Middle frontal gyrus (tissue), 1 donor: Measurements from ENCODE around the gene ADGRG1.
A peak's percentile ranks its signal among the peaks of the same experiment; 100 is the strongest.

Experiments used
- DNase-seq: peaks from one replicate; pipeline ENCODE4 v3.0.0-alpha.2; 2015; ENCODE audit warnings: low spot score; ENCODE audit errors: extremely low spot score

The ADGRG1 gene

DNA sequence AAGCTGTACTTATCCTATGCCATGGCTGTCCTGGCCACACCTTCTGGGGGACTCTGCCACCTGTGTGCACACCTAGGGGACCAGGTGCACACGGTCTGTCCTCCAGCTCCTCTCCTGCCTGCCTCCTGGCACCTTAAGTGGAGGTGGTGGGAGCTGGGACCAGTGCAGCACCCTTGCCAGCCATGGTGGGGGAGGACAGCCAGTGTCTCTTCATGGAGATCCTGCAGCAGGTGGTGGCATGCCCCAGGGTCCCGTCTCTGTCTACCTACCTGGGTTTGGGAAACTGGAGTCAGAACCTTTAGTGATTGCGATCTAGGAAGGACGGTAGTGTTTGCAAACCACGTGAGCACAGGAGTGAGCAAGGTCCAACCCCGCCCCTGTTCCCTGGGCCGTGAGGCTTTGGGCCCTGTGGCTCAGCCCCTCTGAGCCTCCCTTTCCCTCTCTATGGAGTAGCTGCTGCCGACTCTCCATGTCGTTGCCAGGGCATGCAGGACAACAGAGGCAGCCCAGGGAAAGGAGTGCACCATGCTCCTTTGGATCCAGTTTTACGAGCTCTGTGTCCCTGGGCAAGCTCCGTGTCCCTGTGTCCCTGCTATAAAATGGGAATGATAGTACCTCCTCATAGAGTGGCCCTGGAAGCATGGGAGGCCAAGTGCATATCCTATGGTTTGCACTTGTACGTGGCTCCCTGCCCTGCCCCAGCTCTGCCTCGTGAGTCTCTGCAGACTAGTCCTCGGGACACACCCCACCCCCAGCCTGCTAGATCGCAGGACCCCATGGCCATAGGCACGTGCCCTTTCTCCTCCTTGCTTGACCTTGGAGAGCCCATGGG, 7.1 kb downstream of the ADGRG1 start:
- no peak for DNase-seq

DNA sequence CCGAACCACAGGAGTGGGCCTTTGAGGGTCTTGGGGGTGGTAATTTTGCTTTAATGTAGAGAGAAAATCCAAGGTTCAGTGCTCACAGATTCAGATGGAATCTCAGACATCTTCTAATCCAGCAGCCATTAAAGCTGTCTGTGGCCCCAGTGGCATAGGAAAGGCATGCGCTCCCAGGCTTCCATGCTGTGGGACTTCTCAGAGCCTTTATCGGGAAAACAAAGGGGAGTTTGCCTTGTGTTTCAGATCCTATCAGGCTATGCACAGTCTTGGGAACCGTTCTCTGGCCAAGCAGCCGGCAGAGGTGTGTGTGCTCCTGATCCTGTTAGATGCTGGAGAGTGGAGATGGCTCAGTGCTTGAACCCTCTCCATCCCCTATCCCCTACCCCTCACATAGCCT, 7.8 kb downstream of the ADGRG1 start:
- no peak for DNase-seq

DNA sequence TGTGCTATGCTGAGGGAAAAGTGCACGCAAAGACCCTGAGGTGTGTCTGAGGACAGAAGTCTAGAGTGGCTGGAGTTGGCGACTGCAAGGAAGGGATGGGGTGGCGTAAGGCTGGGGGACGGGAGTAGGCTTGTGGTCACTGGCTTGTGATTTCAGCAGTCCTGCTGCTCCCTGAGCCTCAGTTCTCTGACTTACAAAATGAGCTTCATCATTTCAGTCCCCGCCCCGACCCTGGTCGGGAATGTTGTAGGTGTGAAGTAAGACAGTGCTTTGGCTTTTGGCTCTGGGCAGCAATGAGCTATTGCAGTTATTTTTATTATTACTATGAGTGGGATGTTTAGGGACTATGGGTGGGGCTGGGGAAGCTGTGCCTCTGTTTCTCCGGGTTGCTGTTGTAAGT, 8.6 kb downstream of the ADGRG1 start:
- DNase-seq: no peak

DNA sequence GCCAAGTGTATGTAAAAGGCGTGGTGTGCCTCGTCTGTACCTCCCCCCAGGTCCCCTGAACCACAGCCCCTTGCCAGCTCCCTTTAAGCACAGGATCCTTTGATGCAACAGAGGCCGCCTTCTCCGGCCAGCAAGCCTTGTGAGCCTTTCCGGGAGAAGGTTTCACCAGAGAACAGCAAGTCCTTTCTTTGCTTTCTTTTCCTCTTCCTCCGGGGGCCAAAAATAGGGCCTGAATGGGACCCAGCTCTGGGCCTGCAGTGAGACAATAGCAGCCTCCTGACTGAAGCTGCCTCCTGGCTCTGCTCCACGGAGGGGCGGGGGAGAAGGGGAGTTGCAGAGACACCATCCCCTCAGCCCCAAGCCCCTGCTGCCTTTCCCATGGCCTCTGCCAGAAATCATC, 9.0 kb downstream of the ADGRG1 start:
- peak; percentile 51 for DNase-seq

DNA sequence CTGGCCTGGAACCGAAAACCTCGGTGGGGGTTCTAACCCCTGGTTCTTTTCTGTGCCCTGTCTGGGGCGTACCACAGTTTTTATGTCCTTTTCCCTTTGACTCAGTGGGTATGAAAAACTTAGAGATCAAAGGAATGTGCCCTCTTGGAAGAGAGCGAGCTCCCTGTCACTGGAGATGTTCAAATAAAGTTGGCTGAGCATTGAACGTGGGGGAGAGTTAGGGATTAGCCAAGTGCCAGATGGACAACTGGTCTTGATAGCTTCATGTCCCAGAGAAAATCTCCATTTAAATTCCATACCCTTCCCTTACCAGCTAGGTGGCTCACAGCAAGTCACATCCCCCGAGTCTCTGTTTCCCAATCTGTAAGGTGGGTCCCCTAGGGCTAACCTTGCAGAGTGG, 9.5 kb downstream of the ADGRG1 start:
- no peak for DNase-seq

DNA sequence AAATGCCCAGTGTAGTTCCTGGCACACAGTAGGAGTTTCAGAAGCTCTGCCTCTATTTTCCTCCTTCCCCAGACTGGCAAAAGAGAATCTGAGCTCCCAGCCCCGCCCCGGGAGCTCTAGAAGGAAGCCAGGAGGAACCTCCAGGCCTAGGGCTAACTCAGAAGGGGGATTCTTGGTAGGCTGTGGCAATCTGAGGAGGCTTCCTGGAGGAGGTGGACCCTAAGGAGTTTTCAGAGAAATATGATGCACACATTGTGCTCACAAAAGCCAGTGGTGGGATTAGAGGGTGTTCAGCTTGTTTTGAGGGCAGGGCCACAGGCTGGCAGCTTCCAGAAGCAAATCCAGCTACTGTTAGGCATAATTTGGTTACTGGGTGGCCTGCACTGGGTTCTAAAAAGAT, 10.0 kb downstream of the ADGRG1 start:
- DNase-seq: no peak

DNA sequence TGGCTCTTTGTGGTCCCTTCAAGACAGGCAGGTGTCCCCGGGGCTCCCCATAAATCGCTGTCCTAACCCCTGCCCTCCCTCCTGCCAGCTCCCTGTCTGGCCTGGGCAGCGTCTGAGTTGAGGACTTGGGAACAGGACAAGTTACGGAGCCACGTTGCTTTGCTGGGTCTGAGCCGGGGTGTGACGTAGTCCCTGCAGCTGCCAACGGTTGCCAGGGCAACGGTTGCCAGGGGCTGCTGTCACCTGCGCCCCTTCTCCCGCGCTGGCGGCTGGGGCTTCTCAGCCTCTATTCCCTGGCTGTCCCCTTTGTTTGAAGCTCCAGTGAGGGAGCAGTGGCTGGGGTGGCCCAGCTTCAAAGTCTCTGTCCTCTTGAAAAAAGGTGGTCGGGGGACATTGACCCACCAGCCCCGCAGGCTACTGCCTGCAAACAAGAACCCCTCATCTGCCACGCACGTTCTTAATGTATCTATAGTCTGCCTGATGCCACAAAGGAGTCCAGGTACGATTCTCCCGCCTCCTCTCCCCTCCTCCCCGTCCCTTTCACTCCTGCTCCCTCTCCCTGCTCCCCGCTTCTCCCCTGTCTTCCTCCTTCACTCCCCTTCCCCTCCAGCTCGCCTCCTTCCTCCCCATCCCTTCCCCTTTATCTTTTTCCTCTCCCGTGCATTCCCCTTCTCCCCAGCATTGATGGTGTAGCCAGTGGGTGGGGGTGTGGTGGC, 10.9 kb downstream of the ADGRG1 start:
- DNase-seq: peak; percentile 71

DNA sequence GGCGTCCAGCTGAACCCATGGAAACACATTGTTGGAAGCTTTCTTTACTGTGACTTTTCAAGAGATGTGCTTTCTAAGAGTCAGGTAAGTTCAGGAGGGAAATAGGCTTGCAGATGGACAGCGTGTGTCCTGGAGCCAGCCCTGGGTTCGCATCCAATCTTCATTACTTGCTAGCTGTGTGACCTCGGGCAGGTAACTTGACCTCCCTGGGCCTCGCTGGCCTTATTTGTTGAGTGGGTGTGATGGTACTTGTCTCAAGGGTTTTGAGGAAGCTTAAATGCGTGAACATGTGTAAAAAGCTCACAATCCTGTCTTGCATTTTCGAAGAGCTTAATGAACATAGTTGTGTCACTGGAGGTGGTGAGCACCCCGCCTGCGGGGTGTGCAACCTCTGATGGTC, 11.8 kb downstream of the ADGRG1 start:
- no peak for DNase-seq

DNA sequence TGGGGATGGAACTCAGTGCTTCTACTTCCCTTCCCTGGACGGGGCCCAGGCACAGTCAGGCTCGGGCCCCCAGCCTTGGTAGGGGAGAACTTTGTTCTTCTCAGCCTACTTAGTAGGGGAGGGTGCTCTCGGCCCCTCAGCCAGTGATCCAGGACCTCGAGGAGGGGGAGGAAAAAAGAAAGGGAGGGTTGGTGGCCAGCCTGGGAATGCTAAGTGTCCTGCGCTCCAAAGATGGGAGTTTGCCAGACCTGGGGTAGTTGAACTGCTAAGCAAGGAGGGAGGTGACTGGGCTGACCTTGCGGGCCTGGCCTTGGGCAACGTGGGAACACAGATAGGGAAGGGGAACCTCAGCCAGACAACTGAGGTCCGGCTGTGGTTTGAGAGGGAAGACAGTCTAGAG, 12.2 kb downstream of the ADGRG1 start:
- no peak for DNase-seq

DNA sequence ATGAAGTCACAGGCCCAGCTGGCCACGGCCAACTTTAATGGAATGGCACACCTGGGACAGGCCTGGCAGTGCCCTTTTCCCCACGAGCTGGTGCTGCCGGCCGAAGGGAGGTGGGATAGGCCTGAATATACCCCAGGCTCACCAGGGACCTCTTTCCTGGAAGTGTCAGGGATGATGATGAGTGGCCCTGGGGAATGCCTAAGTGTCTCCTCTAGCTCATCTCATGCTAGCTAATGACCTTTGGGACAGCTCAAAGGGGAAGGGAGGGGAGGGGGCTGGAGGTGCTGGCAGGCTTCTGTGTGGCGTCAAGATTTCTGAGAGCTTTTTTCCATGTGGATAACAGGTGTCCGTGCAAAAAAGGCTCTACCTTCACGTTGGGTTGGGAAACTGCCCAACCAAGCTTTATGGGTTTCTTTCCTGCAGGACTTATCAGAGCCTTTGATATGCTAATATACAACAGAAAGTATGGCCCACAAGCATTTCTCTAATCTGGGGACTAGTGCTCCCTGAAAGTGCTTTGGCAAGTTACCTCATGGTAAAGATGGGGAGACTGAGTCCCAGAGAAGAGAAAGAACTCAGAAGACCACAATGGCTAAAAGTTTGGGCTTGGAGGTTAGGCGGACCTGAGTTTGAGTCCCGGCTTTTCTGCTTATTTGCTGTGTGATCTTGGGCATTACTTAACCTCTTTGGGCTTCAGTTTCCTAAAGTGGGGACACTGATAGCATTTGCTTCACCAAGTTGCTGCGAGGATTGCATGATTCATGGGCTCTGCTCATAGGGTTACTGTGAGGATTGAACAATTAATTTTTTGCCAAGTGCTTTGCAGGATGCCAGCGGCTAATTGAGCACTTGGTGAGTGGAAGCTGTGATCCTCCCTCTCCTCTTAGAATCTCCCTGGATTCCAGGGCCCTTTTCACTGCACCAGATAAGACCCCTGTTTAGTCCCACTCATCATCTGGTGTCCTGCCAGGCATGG, 14.0 kb downstream of the ADGRG1 start:
- no peak for DNase-seq

DNA sequence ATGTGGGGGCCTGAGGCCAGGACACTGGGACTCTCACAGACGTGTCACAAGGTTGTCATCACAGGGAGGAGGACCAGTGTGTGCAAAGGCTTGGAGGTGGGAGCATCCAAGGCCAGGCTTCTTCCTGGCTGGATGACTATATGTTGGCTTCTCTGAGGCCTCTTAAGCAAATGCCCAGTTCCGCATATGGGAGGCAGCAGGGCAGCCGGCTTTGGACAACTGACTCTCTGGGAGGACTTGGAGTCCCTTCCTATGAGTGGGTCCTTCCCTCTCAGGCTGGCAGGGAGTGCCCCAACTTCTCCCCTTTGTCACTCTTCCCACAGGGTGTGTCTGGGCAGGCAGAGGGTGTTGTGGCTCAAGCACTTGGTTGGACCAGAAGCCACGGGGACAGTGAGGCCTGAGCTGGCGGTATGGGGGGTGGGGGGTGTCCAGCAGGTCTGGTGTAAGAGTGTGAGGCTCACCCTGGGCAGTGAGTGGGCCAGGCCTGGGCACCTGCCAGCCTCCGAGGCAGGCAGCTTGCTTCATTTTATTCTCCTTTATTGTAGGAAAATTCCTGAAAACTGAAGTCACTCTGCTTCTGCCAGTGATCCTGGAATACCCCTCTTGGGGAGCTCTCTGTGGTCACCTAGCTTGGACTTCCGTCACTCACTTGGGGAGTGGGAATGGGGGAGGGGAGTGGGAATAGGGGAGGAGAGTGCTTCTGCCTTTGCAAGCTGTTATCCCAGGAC, 14.9 kb downstream of the ADGRG1 start:
- DNase-seq: no peak

DNA sequence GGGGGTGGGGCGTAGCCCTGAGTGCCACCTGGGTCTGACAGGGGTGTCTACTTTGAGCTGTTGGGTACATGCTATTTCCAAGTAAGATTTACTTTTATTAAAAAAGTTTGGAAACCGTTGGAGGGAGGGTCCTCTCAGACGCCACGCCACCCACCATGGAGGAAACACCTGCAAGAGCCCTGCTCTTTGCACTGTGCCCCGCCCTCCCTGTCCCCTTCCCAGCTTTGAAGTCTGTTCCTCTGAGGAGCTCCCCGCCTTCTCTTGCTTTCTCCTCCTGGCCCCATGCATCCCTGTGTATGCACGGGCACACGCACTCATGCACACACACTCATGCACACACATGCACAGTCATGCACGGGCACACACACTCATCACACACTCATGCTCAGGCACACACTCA, 15.5 kb downstream of the ADGRG1 start:
- DNase-seq: no peak

DNA sequence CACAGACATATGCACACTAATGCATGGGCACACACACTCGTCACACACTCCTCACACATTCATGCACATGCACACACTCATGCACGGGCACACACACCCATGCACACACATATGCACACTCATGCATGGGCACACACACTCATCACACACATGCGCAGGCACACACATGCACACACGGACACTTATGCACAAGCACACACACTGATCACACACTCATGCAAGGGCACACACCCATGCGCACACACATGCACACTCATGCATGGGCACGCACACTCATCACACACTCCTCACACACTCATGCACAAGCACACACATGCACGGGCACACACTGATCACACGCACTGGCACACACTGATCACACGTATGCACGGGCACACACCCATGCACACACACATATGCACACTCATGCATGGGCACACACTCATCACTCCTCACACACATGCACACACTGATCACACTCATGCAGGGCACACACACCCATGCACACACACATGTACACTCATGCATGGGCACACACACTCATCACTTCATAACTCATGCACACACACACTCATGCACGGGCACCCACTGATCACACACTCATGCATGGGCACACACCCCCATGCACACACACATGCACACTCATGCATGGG, 16.1 kb downstream of the ADGRG1 start:
- DNase-seq: no peak

DNA sequence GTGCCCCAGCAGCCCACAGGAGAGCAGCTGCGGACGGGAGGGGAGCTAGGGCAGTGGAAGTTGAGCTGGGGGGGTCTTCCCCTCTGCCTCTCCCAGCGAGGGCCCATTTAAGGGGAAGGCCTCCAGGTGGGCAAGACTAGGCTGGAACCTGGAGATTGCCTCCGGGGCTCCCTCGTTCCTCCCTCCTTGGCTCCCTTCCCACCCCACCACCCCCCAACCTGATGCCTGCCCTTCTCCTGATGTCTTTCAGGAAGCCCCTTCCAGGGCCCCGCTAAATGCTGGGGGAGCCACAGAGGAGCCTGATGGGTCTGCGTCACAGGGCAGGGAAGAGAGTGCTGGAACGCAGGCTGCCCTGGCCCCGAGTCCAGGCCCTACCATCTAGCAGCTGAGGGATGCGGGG, 16.7 kb downstream of the ADGRG1 start:
- no peak for DNase-seq

DNA sequence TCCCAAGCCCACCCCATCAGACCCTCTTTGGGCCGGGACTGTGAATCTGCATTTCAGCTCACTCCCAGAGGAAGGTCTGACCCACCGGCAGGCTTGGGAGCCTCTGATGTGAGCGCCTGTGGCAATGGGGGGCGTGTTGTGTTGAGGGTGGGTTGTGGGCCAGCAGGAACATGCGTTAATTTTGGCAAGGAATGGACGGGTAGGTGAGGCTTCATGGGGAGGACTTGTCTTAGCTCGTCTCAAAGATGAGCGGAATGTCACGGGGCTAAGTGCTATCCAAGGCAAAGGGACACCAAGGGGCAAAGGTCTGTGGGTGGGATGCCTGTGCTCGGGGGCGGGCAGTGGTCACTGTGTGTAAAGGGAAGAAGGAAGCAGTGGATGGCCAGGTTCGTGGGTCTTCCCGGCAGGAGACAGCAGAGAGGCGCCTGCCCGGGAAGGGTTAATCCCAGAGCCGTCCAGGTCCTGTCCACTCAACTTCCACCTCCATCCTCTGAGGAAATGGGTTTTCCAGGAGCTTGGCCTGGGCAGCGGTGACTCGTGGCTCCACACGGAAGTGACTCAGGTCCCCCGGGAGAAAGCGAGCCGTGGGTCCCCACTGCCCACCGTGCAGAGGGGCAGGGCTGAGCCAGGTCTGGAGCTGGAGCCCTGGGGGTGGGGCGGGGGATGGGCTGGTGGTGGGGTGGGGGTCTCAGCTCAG, 17.4 kb downstream of the ADGRG1 start:
- no peak for DNase-seq

DNA sequence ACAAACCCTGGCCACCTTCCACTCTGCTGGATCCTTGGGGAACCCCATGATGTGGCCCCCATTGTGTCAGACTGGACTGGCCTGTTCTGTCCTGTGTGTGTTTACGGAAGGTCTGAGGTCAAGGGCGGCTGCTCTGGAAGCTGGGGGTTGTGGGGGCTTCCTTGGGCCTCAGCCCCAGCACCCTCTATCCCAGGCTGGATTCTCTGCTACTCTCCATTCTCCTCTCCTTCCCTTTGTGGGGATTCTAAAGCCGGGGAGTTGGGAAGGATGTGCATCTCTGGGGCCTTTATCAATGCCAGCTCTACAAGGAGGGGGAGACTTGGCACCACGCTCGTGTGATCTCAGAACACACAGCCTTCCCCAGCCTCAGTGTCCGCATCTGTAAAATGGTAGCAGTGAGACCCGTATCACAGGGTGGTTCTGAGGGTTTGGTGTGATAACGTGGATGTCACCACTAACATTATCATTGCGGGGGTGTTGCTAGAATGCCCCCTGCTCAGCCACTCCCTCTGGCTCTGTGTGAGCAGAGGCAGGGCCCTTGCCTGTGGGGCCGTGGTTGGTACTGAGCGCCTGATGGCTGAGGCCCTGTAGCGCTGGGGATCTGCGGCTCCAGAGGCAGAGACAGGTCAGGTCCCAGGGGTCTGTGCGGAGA, 18.1 kb downstream of the ADGRG1 start:
- no peak for DNase-seq

DNA sequence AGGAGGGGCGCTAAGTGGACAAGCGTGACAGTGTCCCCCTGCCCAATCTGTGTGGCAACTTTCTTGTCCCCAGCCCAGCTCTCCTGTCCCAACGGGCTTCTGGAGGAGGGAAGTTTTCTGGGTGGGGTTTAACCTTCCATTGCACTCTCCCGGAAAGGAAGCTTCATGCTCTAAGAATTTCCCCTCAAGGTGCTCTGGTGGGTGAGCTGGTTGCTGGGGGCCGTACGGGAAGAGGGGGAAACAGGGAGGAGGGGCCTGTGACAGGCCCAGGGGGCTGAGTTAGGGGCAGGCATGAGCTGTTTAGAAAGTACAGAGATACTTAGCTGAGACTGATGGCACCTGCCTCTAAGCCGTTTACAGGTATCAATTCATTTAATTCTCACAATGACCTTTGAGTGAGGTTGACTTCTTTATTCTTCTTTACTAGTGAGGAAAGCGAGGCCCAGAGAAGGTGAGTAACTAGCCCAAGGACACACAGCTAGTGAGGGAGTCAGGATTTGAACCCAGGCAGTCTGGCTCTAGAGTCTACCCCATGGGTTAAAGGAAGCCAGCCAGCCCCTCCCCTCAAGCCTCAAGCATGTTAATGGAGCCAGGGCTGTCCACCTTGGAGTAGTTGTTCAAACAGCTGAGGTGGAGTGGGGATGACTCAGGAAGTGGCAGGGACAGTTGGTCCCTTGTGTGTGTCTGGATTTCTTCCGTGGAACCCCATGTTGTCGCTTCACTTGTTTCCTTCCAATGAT, 18.9 kb downstream of the ADGRG1 start:
- DNase-seq: no peak

DNA sequence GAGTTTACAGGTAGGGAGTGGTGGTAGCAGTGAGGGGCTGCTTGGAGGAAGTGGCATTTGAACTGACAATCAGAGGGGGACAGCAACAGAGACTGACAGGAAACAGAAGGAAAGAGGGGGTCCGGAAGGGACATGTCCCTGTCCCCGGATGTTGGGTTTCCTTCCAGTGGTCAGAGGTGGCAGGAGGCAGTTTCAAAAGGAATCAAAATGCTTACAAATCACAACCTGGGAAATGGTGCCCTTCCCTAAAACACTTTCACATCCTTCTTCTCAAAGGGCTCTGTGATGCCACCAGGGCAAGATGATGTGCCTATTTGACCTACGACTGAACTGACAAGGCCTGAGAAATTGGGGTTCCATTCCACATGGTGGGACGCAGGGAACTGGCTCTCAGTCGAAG, 19.7 kb downstream of the ADGRG1 start:
- no peak for DNase-seq
